ENCODE results near the gene DNM1. TPM values are rescaled to one million over a fixed set of nuclear protein-coding genes. Genes with fewer than 3 reads are reported as not detected.

Gene DNM1
- total and polyA plus RNA-seq, 2 of the 8 experiments (the other 6 are each of a cell fraction or from before 2014, with no cell fraction given): 34.3 to 62.7 TPM

DNA sequence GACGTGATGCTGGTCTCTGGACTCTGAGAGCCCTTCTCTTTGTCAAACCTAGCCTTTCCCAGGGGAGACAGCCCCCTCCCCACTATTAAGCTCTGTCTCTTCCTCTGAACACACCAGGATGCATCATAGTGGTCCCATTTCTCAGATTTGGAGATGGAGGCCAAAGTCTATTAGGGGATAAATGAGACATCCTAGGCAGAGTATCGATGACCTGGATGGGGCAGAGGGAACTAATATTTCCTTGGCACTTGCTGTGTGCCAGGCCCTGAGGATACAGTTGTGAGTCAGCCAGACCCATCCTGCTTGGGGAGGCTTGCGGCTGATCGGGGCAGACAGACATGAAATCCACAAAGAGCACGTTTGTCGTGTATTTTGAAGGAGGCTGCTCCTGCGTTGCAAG is 5.2 kb downstream of the DNM1 start:
- Histone ChIP-seq H4K91ac (replicated peaks; ENCODE audit: insufficient read length, low read length) (no peak overlapping the region), H4K20me1 (replicated peaks in 1 of 2; ENCODE audit: control insufficient read depth in 1 of 2, insufficient read depth in 2 of 2, low read length in 2 of 2) (peaks cover 0 to 9% of the 10 kb centered on the region in 2 experiments), H3K4ac (replicated peaks; ENCODE audit: insufficient read length, low read depth, low read length) (no peak overlapping the region), H3K14ac (ENCODE audit: insufficient read length) (no peak overlapping the region), H4K5ac (ENCODE audit: insufficient read length, low read depth, low read length) (no peak overlapping the region), H4K8ac (ENCODE audit: extremely low read depth, insufficient read depth, low read length) (no peak overlapping the region), H3K27ac (ENCODE audit: low read depth, low read length) (no peak overlapping the region), H2AK5ac (ENCODE audit: low read depth, low read length) (no peak overlapping the region), H3K79me2 (ENCODE audit: control insufficient read depth in 1 of 2, insufficient read depth in 2 of 2, low read length in 2 of 2) (peaks cover 0 to 3% of the 10 kb centered on the region in 2 experiments; a peak in 1 of 4 replicates), H3K9ac (replicated peaks in 1 of 4; ENCODE audit: extremely low read depth in 1 of 4, low read depth in 3 of 4, low read length in 3 of 4) (no peak overlapping the region), H2BK5ac (ENCODE audit: low read depth, low read length) (no peak overlapping the region), H3K4me1 (replicated peaks in 1 of 4; ENCODE audit: control insufficient read depth in 3 of 4, insufficient read depth in 4 of 4, low read length in 3 of 4) (peaks cover 3 to 9% (median 6%) of the 10 kb centered on the region in 4 experiments; a peak in 6 of 7 replicates), H3K23ac (ENCODE audit: insufficient read length) (no peak overlapping the region), H3K79me1 (ENCODE audit: low read depth, low read length) (no peaks in the 10 kb centered on the region; the same call in 1 of the 2 replicates), H2BK120ac (replicated peaks; ENCODE audit: low read depth, low read length) (no peak overlapping the region), H3K4me2 (ENCODE audit: insufficient read depth in 1 of 2, low read depth in 2 of 2, low read length in 2 of 2) (no peak overlapping the region), H3K36me3 (ENCODE audit: control insufficient read depth in 2 of 4, insufficient read depth in 4 of 4, low read length in 3 of 4) (no peaks in the 10 kb centered on the region), H3K18ac (ENCODE audit: extremely low read depth, low read length) (no peak overlapping the region), H3K27me3 (replicated peaks in 1 of 4; ENCODE audit: control insufficient read depth in 3 of 4, extremely low read depth in 1 of 4, insufficient read depth in 3 of 4, low read length in 3 of 4) (no peaks in the 10 kb centered on the region), H2BK12ac (ENCODE audit: low read depth, low read length) (no peak overlapping the region), H3K4me3 (ENCODE audit: extremely low read depth in 1 of 4, insufficient read depth in 2 of 4, low read depth in 3 of 4, low read length in 4 of 4) (no peak overlapping the region), H2BK15ac (ENCODE audit: low read length) (no peak overlapping the region), H2AFZ (ENCODE audit: low read length) (no peak overlapping the region), H3K23me2 (ENCODE audit: low read depth, low read length) (peaks cover 6% of the 10 kb centered on the region; the same call in 1 of the 2 replicates), H3K56ac (replicated peaks; ENCODE audit: insufficient read length, low read depth, low read length) (no peak overlapping the region), H3K9me3 (ENCODE audit: insufficient read depth in 2 of 2, low read depth in 1 of 2, low read length in 1 of 2) (no peaks in the 10 kb centered on the region), H2BK20ac (ENCODE audit: low read length) (no peak overlapping the region)
- WGBS, 2 experiments (ENCODE audit: extremely low coverage in 1 of 2, insufficient coverage in 1 of 2, insufficient read length in 1 of 2, insufficient replicate concordance in 2 of 2, low coverage in 1 of 2, low lambda C conversion rate in 2 of 2, missing lambda C conversion rate in 1 of 2): 92% methylated on average over 7 of the region's 7 CpGs; no CpG with 5 or more reads in 1 of the 2 experiments
- DNase-seq (ENCODE audit: low read depth in 1 of 2, low spot score in 2 of 2) (no peak), FAIRE-seq (no peak)
- no peak for TF ChIP-seq SP1 (IDR thresholded peaks at IDR 0.05; ENCODE audit: low read depth, low read length)
- no peak for TF ChIP-seq BACH1 (IDR thresholded peaks at IDR 0.05; ENCODE audit: low read length)
- no peak for TF ChIP-seq CBX5 (IDR thresholded peaks at IDR 0.05; ENCODE audit: low read depth, low read length)
- no peak for TF ChIP-seq HDAC6 (IDR thresholded peaks at IDR 0.05; ENCODE audit: low read depth, low read length)
- no peak for TF ChIP-seq SP2 (IDR thresholded peaks at IDR 0.05; ENCODE audit: low read length)
- no peak for TF ChIP-seq KDM5A (IDR thresholded peaks at IDR 0.05; ENCODE audit: low read length)
- TF ChIP-seq TEAD4 (IDR thresholded peaks at IDR 0.05; ENCODE audit: low read depth, low read length): no peak
- no peak for TF ChIP-seq EP300 (IDR thresholded peaks at IDR 0.05; ENCODE audit: borderline replicate concordance in 1 of 2, low read depth in 2 of 2, low read length in 2 of 2)
- TF ChIP-seq GABPA (IDR thresholded peaks at IDR 0.05; ENCODE audit: borderline replicate concordance, insufficient read depth, low read length): no peak
- TF ChIP-seq POLR2A (IDR thresholded peaks at IDR 0.05; ENCODE audit: control extremely low read depth in 1 of 2, low read depth in 2 of 2, low read length in 2 of 2): no peak
- TF ChIP-seq SIX5 (IDR thresholded peaks at IDR 0.05; ENCODE audit: low read depth, low read length): no peak
- no peak for TF ChIP-seq TAF7 (optimal IDR thresholded peaks at IDR 0.05; ENCODE audit: borderline replicate concordance, low read depth, low read length)
- TF ChIP-seq TBP (IDR thresholded peaks at IDR 0.05; ENCODE audit: low read depth, low read length): no peak
- ChIA-PET CTCF (ENCODE audit: partially characterized antibody) (interaction anchor here (1.5 to 2.3 kb wide), 2 partner anchors 9 to 46 kb away, joined by 3 to 14 read pairs; no protein-coding TSS in a partner anchor), POLR2A (ENCODE audit: partially characterized antibody) (interaction anchor here (1.0 to 2.1 kb wide), 3 partner anchors 9 to 16 kb away, joined by 3 to 14 read pairs (median 5); no protein-coding TSS in a partner anchor)
